GM12878 (cell line): ENCODE results near the gene ABR. TPM values are rescaled to one million over a fixed set of nuclear protein-coding genes. Genes with fewer than 3 reads are reported as not detected.

ENCODE experiments used
- CEBPB ChIP-seq, 2 experiments: fragments of 150-350 bp in 1 of 2; IDR thresholded peaks; 2 replicates each; pipeline ENCODE4 v1.6.1; 2012 to 2014; ENCODE audit warnings: low read depth in 2 of 2, low read length in 2 of 2, borderline replicate concordance in 1 of 2, inconsistent platforms in 1 of 2
- CREB1 ChIP-seq: IDR thresholded peaks from 2 replicates; pipeline ENCODE4 v1.6.1; 2012; ENCODE audit warnings: low read depth, mild to moderate bottlenecking, inconsistent platforms
- CREM ChIP-seq: IDR thresholded peaks from 2 replicates; pipeline ENCODE4 v1.6.1; 2014; ENCODE audit warnings: antibody characterized with exemption, low read depth
- EED ChIP-seq: sonication (generic); IDR thresholded peaks from 2 replicates; pipeline ENCODE4 v1.6.1; 2016; ENCODE audit warnings: antibody characterized with exemption, low read depth
- ELK1 ChIP-seq: IDR thresholded peaks from 2 replicates; pipeline ENCODE4 v1.6.1; 2012; ENCODE audit warnings: low read depth, low read length, improper control_type of control experiment
- EP300 ChIP-seq, 2 experiments: fragments of 150-350 bp in 1 of 2; IDR thresholded peaks; 2 replicates each; pipeline ENCODE4 v1.6.1; 2011 to 2012; ENCODE audit warnings: low read depth in 2 of 2, low read length in 2 of 2, borderline replicate concordance in 1 of 2, improper control_type of control experiment in 1 of 2, inconsistent platforms in 1 of 2; ENCODE audit not compliant: control insufficient read depth in 1 of 2
- ETV6 ChIP-seq, 2 experiments: fragments of 450-650 bp in 1 of 2; IDR thresholded peaks in 1 of 2; conservative IDR thresholded peaks in 1 of 2; 2 replicates each; pipeline ENCODE4 v1.6.1; 2014; ENCODE audit warnings: antibody characterized with exemption in 1 of 2, borderline replicate concordance in 1 of 2, low read depth in 1 of 2, mild to moderate bottlenecking in 1 of 2, moderate library complexity in 1 of 2
- FOS ChIP-seq: IDR thresholded peaks from 3 replicates; pipeline ENCODE4 v1.6.1; 2011; ENCODE audit warnings: borderline replicate concordance; ENCODE audit not compliant: insufficient read length; ENCODE audit errors: extremely low read depth
- FOXM1 ChIP-seq: IDR thresholded peaks from 2 replicates; pipeline ENCODE4 v1.6.1; 2012; ENCODE audit warnings: low read depth, mild to moderate bottlenecking, inconsistent platforms, low read length, moderate library complexity
- GABPA ChIP-seq: IDR thresholded peaks from 2 replicates; pipeline ENCODE4 v1.6.1; 2014; ENCODE audit warnings: antibody characterized with exemption, low read depth, mild to moderate bottlenecking, inconsistent platforms
- HDAC6 ChIP-seq: fragments of 200-600 bp; sonication (generic); IDR thresholded peaks from one replicate; pipeline ENCODE4 v1.8.0; 2017; ENCODE audit warnings: antibody characterized with exemption; ENCODE audit not compliant: unreplicated experiment
- IRF4 ChIP-seq: IDR thresholded peaks from 2 replicates; pipeline ENCODE4 v1.6.1; 2011; ENCODE audit warnings: low read depth, low read length
- LARP7 ChIP-seq: fragments of 450-650 bp; IDR thresholded peaks from 2 replicates; pipeline ENCODE4 v1.6.1; 2017; ENCODE audit warnings: mild to moderate bottlenecking
- MXI1 ChIP-seq: fragments of 150-350 bp; IDR thresholded peaks from 2 replicates; pipeline ENCODE4 v1.6.1; 2011; ENCODE audit warnings: low read depth, mild to moderate bottlenecking, inconsistent platforms, low read length, improper control_type of control experiment
- MYB ChIP-seq: fragments of 150-350 bp; IDR thresholded peaks from 2 replicates; pipeline ENCODE4 v1.6.1; 2014; ENCODE audit warnings: mild to moderate bottlenecking, low read depth, low read length, borderline replicate concordance
- NFXL1 ChIP-seq: fragments of 450-650 bp; IDR thresholded peaks from 2 replicates; pipeline ENCODE4 v1.6.1; 2017; ENCODE audit warnings: antibody characterized with exemption, mild to moderate bottlenecking, borderline replicate concordance
- PAX8 ChIP-seq: fragments of 450-650 bp; IDR thresholded peaks from 2 replicates; pipeline ENCODE4 v1.6.1; 2017; ENCODE audit warnings: mild to moderate bottlenecking, moderate library complexity
- PBX3 ChIP-seq: IDR thresholded peaks from 2 replicates; pipeline ENCODE4 v1.6.1; 2011; ENCODE audit warnings: mild to moderate bottlenecking, low read depth, low read length, moderate library complexity; ENCODE audit not compliant: insufficient replicate concordance
- RB1 ChIP-seq: fragments of 450-650 bp; formaldehyde crosslinking; IDR thresholded peaks from 2 replicates; pipeline ENCODE4 v1.6.1; 2017; ENCODE audit warnings: mild to moderate bottlenecking, borderline replicate concordance
- RFX5 ChIP-seq: IDR thresholded peaks from 2 replicates; pipeline ENCODE4 v1.6.1; 2011; ENCODE audit warnings: low read depth, low read length, improper control_type of control experiment
- USF1 ChIP-seq: IDR thresholded peaks from 2 replicates; pipeline ENCODE4 v1.6.1; 2011; ENCODE audit warnings: borderline replicate concordance, low read depth, mild to moderate bottlenecking, moderate library complexity, mixed read lengths, low read length; ENCODE audit not compliant: insufficient read depth; ENCODE audit errors: extremely low read length
- ZBTB4 ChIP-seq: fragments of 450-650 bp; formaldehyde crosslinking; IDR thresholded peaks from 2 replicates; pipeline ENCODE4 v1.4.0; 2022; ENCODE audit warnings: mild to moderate bottlenecking, moderate library complexity
- ZSCAN29 ChIP-seq: fragments of 450-650 bp; IDR thresholded peaks from 2 replicates; pipeline ENCODE4 v1.6.1; 2017; ENCODE audit warnings: mild to moderate bottlenecking, moderate library complexity
- polyA plus RNA-seq, 11 experiments: library from polyadenylated mRNA; depleted of rRNA in 4 of 11; unstranded in 6 of 11; stranded (reverse) in 5 of 11; fragments of >200 nt; fragmentation: Nextera tagmentation in 4 of 11; fragmentation: Illumina TruSeq in 1 of 11; extraction: Ambion mirVana in 4 of 11; extraction: Trizol in 1 of 11; gene quantifications; 1 replicate in 1 of 11; 2 replicates in 10 of 11; pipeline versions ENCODE4 v1.2.1 to v1.2.3, GENCODE V29; 2011 to 2016; ENCODE audit warnings: inconsistent platforms in 2 of 11, missing spikeins in 2 of 11, low read depth in 1 of 11
- total RNA-seq, 4 experiments: library from RNA; depleted of rRNA in 3 of 4; stranded (reverse); fragments of >200 nt in 3 of 4; fragmentation: Illumina TruSeq in 1 of 4; extraction: Trizol in 1 of 4; gene quantifications; 2 replicates each; pipeline versions ENCODE4 v1.2.1 to v1.2.3, GENCODE V29; 2013 to 2021

The ABR gene
- total and polyA plus RNA-seq, 10 of the 15 experiments (the other 5 are each of a cell fraction or from before 2014, with no cell fraction given) = 1.4 to 112 (median 30.0) TPM

- TF ChIP-seq USF1 (no peak), FOXM1 (no peak; the same call in 1 of the 2 replicates), RB1 (no peak), CREB1 (peak; percentile 88), PAX8 (no peak), RFX5 (0 out of 2 replicates have a peak, but pooled peaks have one; percentile 6), PBX3 (peak; percentile 4), CREM (peak; percentile 95), ELK1 (no peak), ZSCAN29 (no peak), CEBPB (IDR thresholded peaks at IDR 0.05; ENCODE audit: borderline replicate concordance in 1 of 2, low read depth in 2 of 2, low read length in 2 of 2) (no peak), GABPA (peak; percentile 56; the same call in 1 of the 2 replicates), HDAC6 (no peak), EED (peak; percentile 66; the same call in 1 of the 2 replicates), EP300 (IDR thresholded peaks at IDR 0.05; ENCODE audit: borderline replicate concordance in 1 of 2, control insufficient read depth in 1 of 2, low read depth in 2 of 2, low read length in 2 of 2) (peak in 1 of 2 experiments; percentile 49; a peak in 2 of 4 replicates), ZBTB4 (no peak), MXI1 (0 out of 2 replicates have a peak, but pooled peaks have one; percentile 47), ETV6 (conservative IDR thresholded peaks at IDR 0.05 in 1 of 2, IDR thresholded peaks at IDR 0.05 in 1 of 2; ENCODE audit: borderline replicate concordance in 1 of 2, low read depth in 1 of 2) (peak in 1 of 2 experiments; percentile 49; a peak in 1 of 4 replicates), MYB (no peak), NFXL1 (no peak), IRF4 (no peak), FOS (no peak), LARP7 (no peak)
Measured at GRCh38 chr17:1180958-1181752, 1.4 kb upstream of the ABR start (continued).
